K562 (cell line): ENCODE measurements around the gene SLC12A3.

Experiments used
- FOXK2 ChIP-seq, 2 experiments: fragments of 450-650 bp; IDR thresholded peaks in 1 of 2; conservative IDR thresholded peaks in 1 of 2; 2 replicates each; pipeline ENCODE4 v1.6.1; 2016; ENCODE audit warnings: low read depth in 2 of 2, mild to moderate bottlenecking in 1 of 2
- MEF2A ChIP-seq: IDR thresholded peaks from 2 replicates; pipeline ENCODE4 v1.6.1; 2011; ENCODE audit warnings: low read depth, mild to moderate bottlenecking, low read length, moderate library complexity; ENCODE audit not compliant: control insufficient read depth
- POLR2A ChIP-seq: fragments of 450-650 bp; conservative IDR thresholded peaks from 2 replicates; pipeline ENCODE4 v1.6.1; 2016
- POLR2AphosphoS5 ChIP-seq: IDR thresholded peaks from 2 replicates; pipeline ENCODE4 v1.6.1; 2011; ENCODE audit warnings: mild to moderate bottlenecking, low read depth, low read length, moderate library complexity; ENCODE audit not compliant: control insufficient read depth, insufficient read depth
- RB1 ChIP-seq: fragments of 450-650 bp; IDR thresholded peaks from 2 replicates; pipeline ENCODE4 v1.6.1; 2017; ENCODE audit warnings: low read depth, mild to moderate bottlenecking
- ZEB2 ChIP-seq: fragments of 450-650 bp; IDR thresholded peaks from 2 replicates; pipeline ENCODE4 v1.6.1; 2016
- ZFP30 ChIP-seq: fragments of 250-450 bp; sonication (Bioruptor Pico); IDR thresholded peaks from 2 replicates; pipeline ENCODE4 v1.8.0; 2022; ENCODE audit warnings: moderate library complexity, mild to moderate bottlenecking, inconsistent platforms, borderline replicate concordance
- TF ChIP-seq, protein P1 (sequence below): sonication (generic); formaldehyde crosslinking; IDR thresholded peaks from 2 replicates; pipeline ENCODE4 v1.8.1; 2022; ENCODE audit warnings: missing genetic modification reagents
- TF ChIP-seq, protein P2 (sequence below): sonication (generic); formaldehyde crosslinking; IDR thresholded peaks from 2 replicates; pipeline ENCODE4 v1.8.0; 2022; ENCODE audit warnings: mild to moderate bottlenecking, low read depth, missing genetic modification reagents
- TF ChIP-seq, protein P3 (sequence below): sonication (generic); formaldehyde crosslinking; IDR thresholded peaks from 2 replicates; pipeline ENCODE4 v1.8.1; 2022; ENCODE audit warnings: missing genetic modification reagents
- TF ChIP-seq, protein P4 (sequence below), 3 experiments: IDR thresholded peaks in 2 of 3; conservative IDR thresholded peaks in 1 of 3; 2 replicates each; pipeline ENCODE4 v1.5.1; 2011 to 2012; ENCODE audit warnings: low read length in 3 of 3, mild to moderate bottlenecking in 3 of 3, control low read depth in 2 of 3, improper control_type of control experiment in 1 of 3, inconsistent platforms in 1 of 3, low read depth in 1 of 3, mixed read lengths in 1 of 3, moderate library complexity in 1 of 3; ENCODE audit not compliant: insufficient read depth in 2 of 3

DNA sequence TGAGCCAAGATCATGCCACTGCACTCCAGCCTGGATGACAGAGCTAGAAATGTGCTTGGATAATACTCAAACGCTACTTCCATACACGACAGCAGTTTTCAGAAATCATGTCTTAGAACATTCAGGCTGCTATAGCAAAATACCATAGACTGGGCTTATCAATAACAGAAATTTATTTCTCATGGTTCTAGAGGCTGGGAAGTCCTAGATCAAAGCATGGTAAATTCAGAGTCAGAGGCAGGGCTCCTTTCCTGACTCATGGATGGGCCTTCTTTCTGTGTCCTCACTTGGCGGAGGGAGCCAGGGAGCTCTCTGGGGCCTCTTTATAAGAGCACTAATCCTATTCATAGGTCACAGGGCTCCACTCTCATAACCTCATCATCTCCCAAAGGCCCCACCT lies 42.4 kb downstream of the SLC12A3 start:
- TF ChIP-seq RB1, result no peak
- TF ChIP-seq ZEB2, result no peak
- no peak for TF ChIP-seq ZFP30
- TF ChIP-seq, protein P1, sequence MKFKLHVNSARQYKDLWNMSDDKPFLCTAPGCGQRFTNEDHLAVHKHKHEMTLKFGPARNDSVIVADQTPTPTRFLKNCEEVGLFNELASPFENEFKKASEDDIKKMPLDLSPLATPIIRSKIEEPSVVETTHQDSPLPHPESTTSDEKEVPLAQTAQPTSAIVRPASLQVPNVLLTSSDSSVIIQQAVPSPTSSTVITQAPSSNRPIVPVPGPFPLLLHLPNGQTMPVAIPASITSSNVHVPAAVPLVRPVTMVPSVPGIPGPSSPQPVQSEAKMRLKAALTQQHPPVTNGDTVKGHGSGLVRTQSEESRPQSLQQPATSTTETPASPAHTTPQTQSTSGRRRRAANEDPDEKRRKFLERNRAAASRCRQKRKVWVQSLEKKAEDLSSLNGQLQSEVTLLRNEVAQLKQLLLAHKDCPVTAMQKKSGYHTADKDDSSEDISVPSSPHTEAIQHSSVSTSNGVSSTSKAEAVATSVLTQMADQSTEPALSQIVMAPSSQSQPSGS, result no peak
- no peak for TF ChIP-seq FOXK2 (conservative IDR thresholded peaks at IDR 0.05 in 1 of 2, IDR thresholded peaks at IDR 0.05 in 1 of 2; ENCODE audit: low read depth in 2 of 2)
- TF ChIP-seq, protein P2, sequence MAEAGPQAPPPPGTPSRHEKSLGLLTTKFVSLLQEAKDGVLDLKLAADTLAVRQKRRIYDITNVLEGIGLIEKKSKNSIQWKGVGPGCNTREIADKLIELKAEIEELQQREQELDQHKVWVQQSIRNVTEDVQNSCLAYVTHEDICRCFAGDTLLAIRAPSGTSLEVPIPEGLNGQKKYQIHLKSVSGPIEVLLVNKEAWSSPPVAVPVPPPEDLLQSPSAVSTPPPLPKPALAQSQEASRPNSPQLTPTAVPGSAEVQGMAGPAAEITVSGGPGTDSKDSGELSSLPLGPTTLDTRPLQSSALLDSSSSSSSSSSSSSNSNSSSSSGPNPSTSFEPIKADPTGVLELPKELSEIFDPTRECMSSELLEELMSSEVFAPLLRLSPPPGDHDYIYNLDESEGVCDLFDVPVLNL, result no peak
- TF ChIP-seq, protein P3, sequence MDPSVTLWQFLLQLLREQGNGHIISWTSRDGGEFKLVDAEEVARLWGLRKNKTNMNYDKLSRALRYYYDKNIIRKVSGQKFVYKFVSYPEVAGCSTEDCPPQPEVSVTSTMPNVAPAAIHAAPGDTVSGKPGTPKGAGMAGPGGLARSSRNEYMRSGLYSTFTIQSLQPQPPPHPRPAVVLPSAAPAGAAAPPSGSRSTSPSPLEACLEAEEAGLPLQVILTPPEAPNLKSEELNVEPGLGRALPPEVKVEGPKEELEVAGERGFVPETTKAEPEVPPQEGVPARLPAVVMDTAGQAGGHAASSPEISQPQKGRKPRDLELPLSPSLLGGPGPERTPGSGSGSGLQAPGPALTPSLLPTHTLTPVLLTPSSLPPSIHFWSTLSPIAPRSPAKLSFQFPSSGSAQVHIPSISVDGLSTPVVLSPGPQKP (CRISPR knock-in tag), result no peak
- no peak for TF ChIP-seq POLR2AphosphoS5
- no peak for TF ChIP-seq MEF2A
- TF ChIP-seq, protein P4, sequence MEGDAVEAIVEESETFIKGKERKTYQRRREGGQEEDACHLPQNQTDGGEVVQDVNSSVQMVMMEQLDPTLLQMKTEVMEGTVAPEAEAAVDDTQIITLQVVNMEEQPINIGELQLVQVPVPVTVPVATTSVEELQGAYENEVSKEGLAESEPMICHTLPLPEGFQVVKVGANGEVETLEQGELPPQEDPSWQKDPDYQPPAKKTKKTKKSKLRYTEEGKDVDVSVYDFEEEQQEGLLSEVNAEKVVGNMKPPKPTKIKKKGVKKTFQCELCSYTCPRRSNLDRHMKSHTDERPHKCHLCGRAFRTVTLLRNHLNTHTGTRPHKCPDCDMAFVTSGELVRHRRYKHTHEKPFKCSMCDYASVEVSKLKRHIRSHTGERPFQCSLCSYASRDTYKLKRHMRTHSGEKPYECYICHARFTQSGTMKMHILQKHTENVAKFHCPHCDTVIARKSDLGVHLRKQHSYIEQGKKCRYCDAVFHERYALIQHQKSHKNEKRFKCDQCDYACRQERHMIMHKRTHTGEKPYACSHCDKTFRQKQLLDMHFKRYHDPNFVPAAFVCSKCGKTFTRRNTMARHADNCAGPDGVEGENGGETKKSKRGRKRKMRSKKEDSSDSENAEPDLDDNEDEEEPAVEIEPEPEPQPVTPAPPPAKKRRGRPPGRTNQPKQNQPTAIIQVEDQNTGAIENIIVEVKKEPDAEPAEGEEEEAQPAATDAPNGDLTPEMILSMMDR (IDR thresholded peaks at IDR 0.05 in 2 of 3, conservative IDR thresholded peaks at IDR 0.05 in 1 of 3; ENCODE audit: insufficient read depth in 2 of 3, low read depth in 1 of 3, low read length in 3 of 3), result no peak
- no peak for TF ChIP-seq POLR2A
